ENCODE results near the gene GRWD1. TPM values are rescaled to one million over a fixed set of nuclear protein-coding genes. Genes with fewer than 3 reads are reported as not detected.

The GRWD1 gene
- total and polyA plus RNA-seq, 2 of the 13 experiments (the other 11 are each of a cell fraction or from before 2014, with no cell fraction given): 10.8 to 46.6 TPM

- peak; percentile 83; the same call in 1 of the 2 replicates for TF ChIP-seq ZNF350 (CRISPR knock-in tag; IDR thresholded peaks at IDR 0.05; ENCODE audit: borderline replicate concordance, low read depth)
- TF ChIP-seq, protein P1, sequence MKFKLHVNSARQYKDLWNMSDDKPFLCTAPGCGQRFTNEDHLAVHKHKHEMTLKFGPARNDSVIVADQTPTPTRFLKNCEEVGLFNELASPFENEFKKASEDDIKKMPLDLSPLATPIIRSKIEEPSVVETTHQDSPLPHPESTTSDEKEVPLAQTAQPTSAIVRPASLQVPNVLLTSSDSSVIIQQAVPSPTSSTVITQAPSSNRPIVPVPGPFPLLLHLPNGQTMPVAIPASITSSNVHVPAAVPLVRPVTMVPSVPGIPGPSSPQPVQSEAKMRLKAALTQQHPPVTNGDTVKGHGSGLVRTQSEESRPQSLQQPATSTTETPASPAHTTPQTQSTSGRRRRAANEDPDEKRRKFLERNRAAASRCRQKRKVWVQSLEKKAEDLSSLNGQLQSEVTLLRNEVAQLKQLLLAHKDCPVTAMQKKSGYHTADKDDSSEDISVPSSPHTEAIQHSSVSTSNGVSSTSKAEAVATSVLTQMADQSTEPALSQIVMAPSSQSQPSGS (CRISPR knock-in tag; IDR thresholded peaks at IDR 0.05): no peak
- TF ChIP-seq NFRKB (IDR thresholded peaks at IDR 0.05): no peak
- 0 out of 2 replicates have a peak, but pooled peaks have one; percentile 53 for TF ChIP-seq STAT6 (CRISPR knock-in tag; IDR thresholded peaks at IDR 0.05; ENCODE audit: borderline replicate concordance)
- no peak; the same call in 1 of the 2 replicates for TF ChIP-seq GFI1 (CRISPR knock-in tag; IDR thresholded peaks at IDR 0.05; ENCODE audit: borderline replicate concordance)
- TF ChIP-seq, protein P2, sequence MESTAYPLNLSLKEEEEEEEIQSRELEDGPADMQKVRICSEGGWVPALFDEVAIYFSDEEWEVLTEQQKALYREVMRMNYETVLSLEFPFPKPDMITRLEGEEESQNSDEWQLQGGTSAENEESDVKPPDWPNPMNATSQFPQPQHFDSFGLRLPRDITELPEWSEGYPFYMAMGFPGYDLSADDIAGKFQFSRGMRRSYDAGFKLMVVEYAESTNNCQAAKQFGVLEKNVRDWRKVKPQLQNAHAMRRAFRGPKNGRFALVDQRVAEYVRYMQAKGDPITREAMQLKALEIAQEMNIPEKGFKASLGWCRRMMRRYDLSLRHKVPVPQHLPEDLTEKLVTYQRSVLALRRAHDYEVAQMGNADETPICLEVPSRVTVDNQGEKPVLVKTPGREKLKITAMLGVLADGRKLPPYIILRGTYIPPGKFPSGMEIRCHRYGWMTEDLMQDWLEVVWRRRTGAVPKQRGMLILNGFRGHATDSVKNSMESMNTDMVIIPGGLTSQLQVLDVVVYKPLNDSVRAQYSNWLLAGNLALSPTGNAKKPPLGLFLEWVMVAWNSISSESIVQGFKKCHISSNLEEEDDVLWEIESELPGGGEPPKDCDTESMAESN (CRISPR knock-in tag; conservative IDR thresholded peaks at IDR 0.05): no peak
- TF ChIP-seq ZMYM3 (CRISPR knock-in tag; IDR thresholded peaks at IDR 0.05): no peak
- peak; percentile 50; the same call in 1 of the 2 replicates for TF ChIP-seq ZNF552 (CRISPR knock-in tag; IDR thresholded peaks at IDR 0.05; ENCODE audit: borderline replicate concordance)
- TF ChIP-seq RXRA (CRISPR knock-in tag; IDR thresholded peaks at IDR 0.05): peak; percentile 54; the same call in 1 of the 2 replicates
- TF ChIP-seq ISL2 (CRISPR knock-in tag; IDR thresholded peaks at IDR 0.05): peak; percentile 51; the same call in 1 of the 2 replicates
- no peak for TF ChIP-seq CHD4 (IDR thresholded peaks at IDR 0.05; ENCODE audit: borderline replicate concordance, low read length)
- no peak for TF ChIP-seq JDP2 (CRISPR knock-in tag; IDR thresholded peaks at IDR 0.05; ENCODE audit: borderline replicate concordance)
- TF ChIP-seq, protein P3, sequence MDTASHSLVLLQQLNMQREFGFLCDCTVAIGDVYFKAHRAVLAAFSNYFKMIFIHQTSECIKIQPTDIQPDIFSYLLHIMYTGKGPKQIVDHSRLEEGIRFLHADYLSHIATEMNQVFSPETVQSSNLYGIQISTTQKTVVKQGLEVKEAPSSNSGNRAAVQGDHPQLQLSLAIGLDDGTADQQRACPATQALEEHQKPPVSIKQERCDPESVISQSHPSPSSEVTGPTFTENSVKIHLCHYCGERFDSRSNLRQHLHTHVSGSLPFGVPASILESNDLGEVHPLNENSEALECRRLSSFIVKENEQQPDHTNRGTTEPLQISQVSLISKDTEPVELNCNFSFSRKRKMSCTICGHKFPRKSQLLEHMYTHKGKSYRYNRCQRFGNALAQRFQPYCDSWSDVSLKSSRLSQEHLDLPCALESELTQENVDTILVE (CRISPR knock-in tag; IDR thresholded peaks at IDR 0.05): no peak
- TF ChIP-seq ZNF503 (CRISPR knock-in tag; IDR thresholded peaks at IDR 0.05): no peak; the same call in 1 of the 2 replicates
- TF ChIP-seq ZNF121 (CRISPR knock-in tag; IDR thresholded peaks at IDR 0.05): no peak
- no peak for TF ChIP-seq JUNB (CRISPR knock-in tag; IDR thresholded peaks at IDR 0.05; ENCODE audit: borderline replicate concordance)
- TF ChIP-seq FIP1L1 (IDR thresholded peaks at IDR 0.05; ENCODE audit: borderline replicate concordance, insufficient read depth, low read depth, low read length): no peak
- TF ChIP-seq NFATC3 (CRISPR knock-in tag; IDR thresholded peaks at IDR 0.05): no peak
- no peak for TF ChIP-seq U2AF1 (optimal IDR thresholded peaks at IDR 0.05; ENCODE audit: low read depth, low read length)
- TF ChIP-seq ZNF883 (CRISPR knock-in tag; IDR thresholded peaks at IDR 0.05; ENCODE audit: not compliant biosample characterization): peak; percentile 70
- no peak for TF ChIP-seq ZNF460 (CRISPR knock-in tag; IDR thresholded peaks at IDR 0.05; ENCODE audit: borderline replicate concordance)
These were observed 23.6 kb downstream of the GRWD1 start, which contains the start of gene CYTH2 (continued) for GRCh38 chr19:48469289-48469881.

Measured in HepG2 (cell line).